ENCODE measurements around the gene RRP1.

The RRP1 gene

GRCh38 chr21:43811262-43812105, 22.1 kb downstream of the RRP1 start:
- H3K27ac ChIP-seq = no peak overlapping the region
- TF ChIP-seq CTCF (IDR thresholded peaks at IDR 0.05) = no peak
- TF ChIP-seq ZFX (IDR thresholded peaks at IDR 0.05; ENCODE audit: borderline replicate concordance) = no peak

- TF ChIP-seq ZFX (IDR thresholded peaks at IDR 0.05; ENCODE audit: borderline replicate concordance) = no peak
- TF ChIP-seq CTCF (IDR thresholded peaks at IDR 0.05) = no peak
- peak overlapping the region; percentile 41 for H3K27ac ChIP-seq
These were observed 22.9 kb downstream of the RRP1 start for GRCh38 chr21:43812139-43812821.

GRCh38 chr21:43812957-43813655, 23.7 kb downstream of the RRP1 start:
- no peak for TF ChIP-seq ZFX (IDR thresholded peaks at IDR 0.05; ENCODE audit: borderline replicate concordance)
- no peak for TF ChIP-seq CTCF (IDR thresholded peaks at IDR 0.05)
- H3K27ac ChIP-seq = peak overlapping the region; percentile 41

- H3K27ac ChIP-seq = no peak overlapping the region
- TF ChIP-seq CTCF (IDR thresholded peaks at IDR 0.05) = no peak
- TF ChIP-seq ZFX (IDR thresholded peaks at IDR 0.05; ENCODE audit: borderline replicate concordance) = no peak
These were observed 24.2 kb downstream of the RRP1 start for GRCh38 chr21:43813656-43813980.

- no peak for TF ChIP-seq CTCF (IDR thresholded peaks at IDR 0.05)
- TF ChIP-seq ZFX (IDR thresholded peaks at IDR 0.05; ENCODE audit: borderline replicate concordance) = no peak
- peak overlapping the region; percentile 61 for H3K27ac ChIP-seq
These were observed 25.1 kb downstream of the RRP1 start for GRCh38 chr21:43814215-43815106.

GRCh38 chr21:43815107-43815613, 25.8 kb downstream of the RRP1 start:
- TF ChIP-seq ZFX (IDR thresholded peaks at IDR 0.05; ENCODE audit: borderline replicate concordance) (no peak), CTCF (IDR thresholded peaks at IDR 0.05) (no peak)
- peak overlapping the region; percentile 61 for H3K27ac ChIP-seq

Data from 22Rv1 (cell line).